Occipital lobe (tissue), 2 donors: ENCODE results near the gene KCNIP2. TPM values are rescaled to one million over a fixed set of nuclear protein-coding genes. Genes with fewer than 3 reads are reported as not detected.
A peak's percentile ranks its signal among the peaks of the same experiment; 100 is the strongest.

ENCODE experiments used
- DNase-seq: peaks from one replicate; lab custom pipeline; 2025; lab: John Stamatoyannopoulos, UW
- total RNA-seq: library from RNA; depleted of rRNA; stranded (reverse); fragments of >200 nt; gene quantifications from one replicate; pipeline ENCODE4 v1.2.3, GENCODE V29; 2014

The KCNIP2 gene
- total RNA-seq, result 6.9 TPM

DNA sequence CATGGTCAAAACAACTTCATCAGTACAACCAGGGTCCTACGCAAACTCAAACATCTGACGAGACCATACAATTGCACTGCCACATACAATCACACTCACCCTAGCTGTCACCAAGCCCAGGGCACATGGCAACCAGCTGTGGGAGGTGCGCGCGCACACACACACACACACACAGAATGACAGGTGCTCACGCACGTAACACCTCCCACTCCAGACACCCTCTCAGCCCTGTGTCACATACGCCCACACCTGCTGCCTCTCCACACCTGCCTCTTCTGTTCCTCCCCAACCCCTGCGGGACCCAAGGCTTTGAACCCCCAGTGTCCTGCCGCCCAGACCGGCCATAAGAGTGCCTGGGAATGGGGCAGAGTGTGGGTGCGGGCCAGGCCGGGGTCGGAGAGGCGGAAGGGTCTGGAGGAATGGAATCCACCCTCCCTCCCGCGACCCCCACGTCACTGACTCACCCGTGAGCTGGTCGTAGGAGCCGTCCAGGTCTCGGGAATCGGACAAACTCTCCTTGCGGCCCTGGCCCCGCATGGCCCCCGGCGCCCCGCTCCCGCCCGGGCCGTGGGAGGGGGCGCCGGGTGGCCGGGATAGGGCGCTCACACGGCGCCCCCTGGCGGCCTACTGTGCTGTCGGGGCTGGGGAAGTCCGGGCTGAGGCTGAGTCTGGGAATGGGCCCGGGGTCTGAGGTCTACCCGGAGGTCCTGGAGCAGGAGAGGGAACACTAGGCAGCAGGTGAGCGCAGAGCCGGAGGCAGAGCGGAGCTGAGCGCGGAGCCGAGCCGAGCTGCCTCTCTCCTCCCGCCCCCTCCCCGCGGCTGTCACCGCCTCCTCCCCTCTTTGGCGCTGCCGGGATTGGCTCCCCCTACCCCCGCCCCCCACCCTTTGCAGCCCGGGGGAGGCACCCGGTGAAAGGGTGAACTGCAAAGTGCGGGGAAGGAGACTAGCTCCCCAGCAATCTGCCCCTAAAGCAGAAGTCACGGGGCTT is at the start of gene KCNIP2:
Gene KCNIP2, minus strand, starts transcription at position 769 of the 990 bp plus-strand sequence. Its CDS starts 232 bp downstream, at position 537.
- DNase-seq, result peak; percentile 24

- no peak for DNase-seq
Observed at GRCh38 chr10:101892782-101893391, 49.3 kb upstream of the KCNIP2 start.

- peak; percentile 57 for DNase-seq
Observed at GRCh38 chr10:101889256-101890210, 45.9 kb upstream of the KCNIP2 start.

- DNase-seq, result no peak
Observed at GRCh38 chr10:101888251-101888949, 44.8 kb upstream of the KCNIP2 start.

DNA sequence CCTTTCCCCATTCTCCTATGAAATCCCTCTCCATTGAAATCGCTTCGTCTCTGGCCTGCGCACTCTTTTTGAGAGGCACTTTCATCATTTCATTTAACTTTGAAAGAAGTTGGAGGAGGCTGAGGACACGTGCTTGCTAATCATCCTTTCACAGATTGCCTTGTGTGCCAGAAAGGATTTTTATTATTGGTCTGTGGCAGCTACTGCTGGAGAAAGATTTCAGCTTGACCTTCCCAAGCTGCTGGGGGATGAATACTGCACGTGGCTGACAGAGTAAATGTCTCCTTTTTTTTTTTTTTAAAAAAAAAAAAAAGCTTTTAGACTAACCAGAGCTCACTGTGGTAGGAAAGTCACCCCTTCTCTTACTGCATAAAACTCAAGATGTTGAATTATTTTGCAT is 44.2 kb upstream of the KCNIP2 start:
- no peak for DNase-seq

DNA sequence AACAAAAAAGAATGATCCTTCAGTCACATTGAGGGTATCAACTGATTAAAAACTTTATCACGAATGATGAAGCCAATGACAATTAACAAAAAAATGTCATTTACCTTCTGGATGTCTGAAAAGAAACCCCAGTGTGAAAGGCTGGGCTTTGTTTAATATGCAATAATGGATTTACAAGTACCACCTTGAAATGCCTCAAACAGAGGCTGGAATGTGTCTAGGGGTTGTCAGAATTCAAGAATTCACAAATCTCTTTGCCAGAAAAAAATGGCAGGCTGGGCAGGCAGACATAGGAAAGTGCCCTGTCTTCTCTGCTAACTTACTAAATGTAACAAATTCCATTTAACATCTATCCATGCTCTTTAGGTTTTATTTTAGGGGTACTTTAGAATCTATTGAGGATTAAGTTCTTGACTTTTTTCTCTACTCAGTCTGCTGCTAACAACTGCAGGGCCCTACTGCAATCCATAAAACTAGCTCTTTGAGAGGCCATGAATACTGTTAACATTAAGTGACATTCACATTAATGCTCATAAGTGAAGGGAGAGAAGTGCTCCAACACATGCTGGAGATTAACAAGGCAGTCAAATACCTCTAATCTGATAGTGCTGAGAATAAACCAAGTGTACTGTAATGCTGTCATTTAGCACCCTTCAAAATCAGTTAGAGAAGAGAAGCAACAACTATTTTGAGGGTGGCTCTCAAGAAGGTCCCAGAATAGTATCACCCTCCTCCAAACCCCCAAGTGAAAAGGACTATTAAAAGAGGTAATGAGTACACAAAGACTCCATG is 43.1 kb upstream of the KCNIP2 start:
- no peak for DNase-seq

DNA sequence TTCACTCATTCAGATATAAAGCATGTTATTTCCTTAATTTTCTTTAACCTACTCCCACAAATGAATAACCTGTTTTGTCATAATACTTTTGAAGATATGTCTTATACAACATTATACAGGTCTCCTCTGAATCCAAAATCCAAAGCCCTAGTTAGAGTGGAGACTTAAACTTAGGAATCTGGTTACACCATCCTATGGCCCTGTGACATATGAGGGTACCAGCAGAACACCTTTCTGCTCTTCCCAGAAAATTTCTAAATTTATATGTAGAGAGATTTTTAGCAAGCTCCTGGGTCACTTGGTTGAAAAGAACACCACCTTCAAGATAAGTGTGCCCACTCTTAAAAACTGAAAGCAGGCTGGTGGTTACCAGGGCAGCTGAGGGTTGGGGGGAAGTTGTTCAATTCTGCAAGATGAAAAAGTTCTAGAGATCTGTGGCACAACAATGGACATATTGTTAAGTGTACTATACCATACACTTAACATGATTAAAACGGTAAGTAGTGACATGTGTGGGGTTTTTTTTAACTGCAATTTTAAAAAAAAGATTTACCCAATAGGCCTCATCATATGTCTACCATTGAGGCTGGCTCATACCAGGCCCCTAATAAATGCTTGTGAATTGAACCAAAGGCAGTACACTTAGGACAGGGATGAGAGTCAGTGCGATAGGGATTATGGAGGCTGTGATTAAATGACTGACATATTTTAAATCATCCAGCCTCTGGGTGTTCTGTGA is 37.6 kb upstream of the KCNIP2 start:
- DNase-seq, result no peak

GRCh38 chr10:101880232-101880573 is 36.6 kb upstream of the KCNIP2 start:
- no peak for DNase-seq

GRCh38 chr10:101879456-101880231 is 36.0 kb upstream of the KCNIP2 start:
- no peak for DNase-seq

GRCh38 chr10:101878869-101879268 is 35.3 kb upstream of the KCNIP2 start:
- DNase-seq, result no peak

DNA sequence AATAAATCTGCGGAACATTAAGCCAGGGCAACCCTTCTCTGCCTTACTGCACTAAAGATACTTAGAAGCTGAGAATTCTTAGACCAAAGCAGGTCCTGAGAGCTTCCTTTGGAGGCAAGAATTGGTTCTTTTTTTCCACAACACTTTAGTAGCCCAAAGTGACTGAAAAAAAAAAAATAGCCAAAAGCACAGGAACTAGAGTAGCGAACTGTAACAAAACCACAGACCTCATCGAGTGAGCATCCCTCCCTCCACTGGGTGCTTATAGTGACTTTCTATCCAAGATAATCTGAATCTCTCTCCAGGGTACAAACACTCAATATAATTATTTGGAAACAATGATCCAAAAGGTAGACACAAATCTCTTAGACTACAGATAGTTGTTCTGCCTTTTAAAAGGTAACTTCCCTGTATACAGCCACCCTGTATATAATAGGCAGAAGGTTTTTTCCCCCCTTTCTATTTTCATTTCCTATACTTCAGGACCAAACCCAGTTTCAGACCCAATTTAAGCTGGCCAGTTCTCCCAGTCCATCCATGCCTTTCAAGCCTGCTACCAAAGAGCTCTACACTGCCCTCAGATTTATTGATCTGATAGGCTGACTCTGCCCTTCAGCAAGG is 31.6 kb upstream of the KCNIP2 start:
- DNase-seq, result no peak

DNA sequence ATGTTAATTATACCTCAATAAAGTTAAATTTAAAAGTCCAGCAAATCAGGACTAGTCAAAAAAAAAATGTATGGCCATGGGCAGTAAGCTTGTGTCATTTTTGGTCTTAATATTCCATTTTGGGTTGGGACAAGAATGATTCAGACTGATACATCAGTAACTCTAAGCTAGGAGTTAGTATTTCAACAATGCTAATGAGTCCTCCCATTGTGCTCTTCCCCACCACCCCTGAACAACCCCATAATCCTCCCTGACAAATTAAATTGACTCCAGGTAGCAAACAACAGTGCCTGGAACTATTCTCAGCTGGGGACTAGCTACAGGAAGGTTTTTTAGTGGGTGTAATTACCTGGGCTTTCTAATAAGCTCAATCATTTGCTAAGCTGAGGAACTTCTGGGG is 30.7 kb upstream of the KCNIP2 start:
- no peak for DNase-seq

DNA sequence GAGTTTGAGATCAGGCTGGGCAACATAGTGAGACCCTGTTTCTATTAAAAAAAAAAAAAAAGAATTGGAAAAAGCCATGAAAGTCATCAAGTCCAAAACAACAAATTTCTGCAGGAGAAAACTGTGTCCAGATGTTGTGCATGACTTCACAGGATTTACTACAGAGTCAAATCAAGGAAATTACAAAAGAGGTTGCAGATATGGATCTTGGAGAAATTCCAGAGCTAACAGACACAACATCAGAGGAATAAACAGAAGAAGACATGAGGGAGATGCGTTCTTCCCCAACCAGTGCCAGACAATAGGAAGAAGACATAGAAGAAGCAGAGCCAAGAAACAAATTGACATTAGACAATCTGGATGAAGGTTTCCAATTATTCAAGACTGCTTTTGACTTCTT is 24.3 kb upstream of the KCNIP2 start:
- no peak for DNase-seq

- DNase-seq, result no peak
Observed at GRCh38 chr10:101859530-101859929, 15.9 kb upstream of the KCNIP2 start.

DNA sequence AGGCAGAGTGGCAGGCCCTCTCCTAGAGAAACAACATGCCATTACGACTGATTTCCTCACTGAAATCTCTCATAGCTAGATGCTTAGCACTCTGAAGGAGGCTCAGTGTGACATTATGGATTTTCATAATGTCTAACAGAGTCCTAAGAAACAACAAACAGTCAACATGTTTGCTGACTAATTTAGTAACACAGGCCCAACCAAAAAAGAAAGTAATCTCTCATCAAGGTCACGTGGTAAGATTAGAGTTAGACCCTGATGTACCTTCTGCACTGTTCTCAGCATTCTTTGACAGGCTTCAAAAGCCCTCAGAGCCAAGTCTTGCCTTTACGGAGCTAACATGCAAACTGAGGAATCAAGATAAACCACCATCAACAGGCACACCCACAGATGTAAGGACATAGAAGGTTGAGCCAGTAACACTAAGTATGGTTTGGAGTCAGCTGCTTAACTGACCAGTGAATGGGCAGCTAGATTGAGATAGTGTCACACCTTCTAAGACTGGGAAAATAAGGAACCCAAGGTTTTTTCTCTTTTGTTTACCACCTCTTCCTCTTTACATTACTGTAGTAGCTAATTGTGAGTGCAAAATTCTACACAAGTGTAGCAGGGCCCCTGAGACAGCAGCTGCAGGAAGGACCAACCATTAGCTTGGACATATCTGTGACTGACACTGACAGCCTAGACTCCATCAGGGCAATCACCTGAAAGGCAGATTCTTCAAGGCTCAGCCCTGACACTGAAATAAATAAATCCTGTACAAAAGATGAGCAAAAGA is 15.3 kb upstream of the KCNIP2 start:
- no peak for DNase-seq

- DNase-seq, result no peak
Observed at GRCh38 chr10:101857802-101858476, 14.3 kb upstream of the KCNIP2 start.

DNA sequence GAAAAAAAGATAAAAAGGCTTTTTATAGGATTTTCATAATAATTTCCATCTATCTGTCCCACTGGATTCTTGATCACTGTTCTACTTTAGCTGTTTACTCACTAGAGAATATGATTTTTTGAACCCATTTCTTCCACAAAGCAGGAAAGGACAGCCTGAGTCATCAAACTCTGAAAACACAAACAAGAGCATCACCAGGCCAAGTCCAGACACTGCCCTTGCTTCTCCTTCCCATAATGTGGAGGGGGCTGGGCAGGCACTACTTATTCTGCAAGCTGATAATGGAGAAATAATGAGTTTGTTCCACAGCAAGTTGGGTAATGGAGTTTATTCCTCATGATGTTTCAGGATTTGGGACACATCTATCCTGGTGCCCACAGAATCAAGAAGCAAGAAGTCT is 13.0 kb upstream of the KCNIP2 start:
- no peak for DNase-seq
